Measurements from ENCODE around the gene PTK7. TPM values are rescaled to one million over a fixed set of nuclear protein-coding genes. Genes with fewer than 3 reads are reported as not detected.

The PTK7 gene
- total and polyA plus RNA-seq, 2 experiments from 2014 or later: 75.8 to 115 TPM

DNA sequence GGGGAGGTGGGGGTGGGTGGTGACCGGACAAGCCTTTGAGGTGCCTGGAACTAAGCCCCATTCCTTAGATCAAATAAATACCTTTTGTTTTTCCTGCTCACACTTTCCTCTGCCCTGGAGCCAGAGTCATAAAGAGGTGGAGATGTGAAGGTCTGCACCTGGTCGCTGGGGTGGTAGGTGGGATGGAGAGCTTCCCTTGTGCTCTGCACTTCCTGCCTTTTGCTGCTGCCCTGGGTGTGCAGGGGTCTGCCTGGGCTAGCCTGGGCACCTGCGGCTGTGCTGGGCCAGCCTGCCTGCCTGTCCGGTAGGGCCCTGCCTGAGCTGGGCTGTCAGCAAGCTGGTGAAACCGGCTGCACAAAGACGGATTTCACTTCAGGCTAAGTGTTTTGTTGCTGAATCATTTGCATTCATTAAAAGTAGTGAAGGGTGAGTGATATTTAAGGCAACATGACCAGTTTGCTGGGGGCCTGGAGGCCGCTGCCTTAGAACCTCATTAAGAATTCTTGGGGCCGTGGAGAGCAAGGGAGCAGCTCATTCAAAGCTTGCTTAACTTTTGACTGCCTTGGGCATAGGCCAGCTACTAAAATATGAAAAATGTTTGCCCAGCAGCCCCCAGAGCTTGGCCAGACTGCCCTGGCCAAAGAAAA lies 20.5 kb downstream of the PTK7 start:
- H3K27me3 ChIP-seq: no peaks in the 10 kb centered on the region
- H3K9me3 ChIP-seq (ENCODE audit: low read depth): no peaks in the 10 kb centered on the region
- peak in 1 of 2 donors; percentile 87 for DNase-seq (ENCODE audit: low read depth in 1 of 2, low spot score in 1 of 2)
- no peaks in the 10 kb centered on the region for H3K36me3 ChIP-seq
- TF ChIP-seq CTCF (IDR thresholded peaks at IDR 0.05; ENCODE audit: low read depth, low read length): no peak
- H3K27ac ChIP-seq: peak overlapping the region; percentile 83
- no peak overlapping the region for H3K4me3 ChIP-seq
- peaks cover 29% of the 10 kb centered on the region for H3K4me1 ChIP-seq (ENCODE audit: low read depth)

DNA sequence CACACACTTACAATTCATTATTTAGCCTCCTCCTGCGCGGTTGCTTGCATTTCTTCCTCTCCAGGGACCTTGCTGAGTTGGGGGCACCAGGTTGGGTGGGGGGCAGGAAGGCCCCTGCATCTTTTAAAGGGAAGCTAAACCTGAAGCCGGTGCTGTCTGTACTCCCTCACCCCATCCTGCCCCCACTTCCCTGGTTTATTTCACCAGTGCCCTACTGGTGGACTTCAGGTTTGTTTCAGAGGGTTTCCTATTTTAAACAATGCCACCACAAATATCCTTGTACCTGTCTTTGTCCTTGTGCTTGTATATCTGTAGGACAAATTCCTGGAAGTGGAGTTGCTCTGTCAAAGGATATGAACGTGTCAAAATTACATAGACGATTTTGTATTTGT lies 21.0 kb downstream of the PTK7 start:
- H3K9me3 ChIP-seq (ENCODE audit: low read depth): no peaks in the 10 kb centered on the region
- no peaks in the 10 kb centered on the region for H3K36me3 ChIP-seq
- H3K4me1 ChIP-seq (ENCODE audit: low read depth): peaks cover 29% of the 10 kb centered on the region
- H3K27ac ChIP-seq: peak overlapping the region; percentile 83
- H3K27me3 ChIP-seq: no peaks in the 10 kb centered on the region
- no peak overlapping the region for H3K4me3 ChIP-seq
- DNase-seq (ENCODE audit: low read depth in 1 of 2, low spot score in 1 of 2): no peak
- TF ChIP-seq CTCF (IDR thresholded peaks at IDR 0.05; ENCODE audit: low read depth, low read length): no peak

DNA sequence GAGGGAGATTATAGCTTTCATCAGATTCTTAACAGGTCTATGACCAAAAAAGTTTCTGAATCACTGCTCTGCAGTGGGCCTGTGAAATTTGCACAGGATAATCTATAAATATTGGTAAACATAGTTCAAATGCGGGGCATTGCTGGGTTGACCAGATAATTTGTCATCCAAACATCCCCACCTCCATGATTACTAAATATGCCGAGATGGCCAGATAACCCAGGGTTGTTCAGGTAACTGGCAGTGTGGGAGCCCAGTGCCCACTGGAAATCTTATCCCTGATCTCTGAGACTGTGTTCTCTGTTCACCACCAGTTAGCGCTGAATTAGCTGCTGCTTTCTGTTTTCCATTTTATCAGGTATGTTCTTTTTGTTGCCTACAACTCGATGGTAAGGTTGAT lies 21.4 kb downstream of the PTK7 start:
- Histone ChIP-seq H3K9me3 (ENCODE audit: low read depth) (no peaks in the 10 kb centered on the region), H3K4me1 (ENCODE audit: low read depth) (peaks cover 29% of the 10 kb centered on the region), H3K27me3 (no peaks in the 10 kb centered on the region), H3K36me3 (no peaks in the 10 kb centered on the region), H3K27ac (peak overlapping the region; percentile 83), H3K4me3 (no peak overlapping the region)
- DNase-seq (ENCODE audit: low read depth in 1 of 2, low spot score in 1 of 2): no peak
- no peak for TF ChIP-seq CTCF (IDR thresholded peaks at IDR 0.05; ENCODE audit: low read depth, low read length)

DNA sequence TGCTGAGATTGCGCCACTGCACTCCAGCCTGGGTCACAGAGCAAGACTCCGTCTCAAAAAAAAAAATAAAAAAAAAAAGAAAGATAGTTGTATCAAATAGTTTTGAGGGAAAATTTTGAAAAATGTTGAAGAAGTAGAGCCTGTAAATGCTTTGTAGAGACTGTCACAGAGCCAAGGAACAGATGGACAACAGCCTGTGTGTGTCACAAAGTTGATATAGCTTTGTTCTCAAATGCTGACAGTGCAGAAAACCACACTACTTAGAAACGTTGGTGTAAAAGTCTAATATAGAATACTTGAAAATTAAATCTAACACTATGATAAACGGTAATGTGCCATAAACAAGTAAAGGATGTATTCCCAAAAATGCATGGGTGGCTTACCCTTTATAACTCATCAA lies 25.4 kb downstream of the PTK7 start:
- Histone ChIP-seq H3K9me3 (ENCODE audit: low read depth) (no peaks in the 10 kb centered on the region), H3K4me3 (no peak overlapping the region), H3K4me1 (ENCODE audit: low read depth) (peaks cover 18% of the 10 kb centered on the region), H3K27ac (no peak overlapping the region), H3K36me3 (no peaks in the 10 kb centered on the region), H3K27me3 (no peaks in the 10 kb centered on the region)
- no peak for DNase-seq (ENCODE audit: low read depth in 1 of 2, low spot score in 1 of 2)
- TF ChIP-seq CTCF (IDR thresholded peaks at IDR 0.05; ENCODE audit: low read depth, low read length): no peak

DNA sequence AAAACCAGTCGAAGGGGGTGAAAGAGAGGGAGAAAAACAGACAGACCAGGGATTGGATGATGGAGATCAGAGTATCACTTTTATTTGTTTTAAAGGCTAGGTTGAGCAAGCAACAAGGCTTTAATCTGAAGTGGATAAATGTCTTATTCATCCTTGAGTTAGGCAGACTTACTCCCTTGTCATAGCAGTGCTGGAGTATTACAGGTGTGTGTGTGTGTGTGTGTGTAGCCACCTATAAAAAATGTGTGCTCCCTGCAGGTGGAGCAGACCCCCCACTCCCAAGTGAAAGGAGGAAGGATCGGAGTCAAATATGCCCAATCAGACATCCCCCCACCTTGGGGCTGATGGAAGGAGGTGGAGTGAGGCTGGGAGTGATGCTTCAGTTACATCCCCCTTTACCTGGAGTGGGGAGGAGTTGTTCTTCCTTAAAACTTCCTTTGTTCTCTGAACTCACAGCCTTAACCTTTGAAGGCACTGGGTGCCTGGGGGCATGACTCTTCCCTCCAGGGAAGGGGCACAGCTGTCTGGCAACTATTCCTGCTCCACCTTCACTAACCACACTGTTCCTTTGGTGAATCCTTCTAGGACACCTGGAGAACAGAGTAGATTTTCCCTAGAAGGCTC lies 27.3 kb downstream of the PTK7 start:
- Histone ChIP-seq H3K27ac (no peak overlapping the region), H3K9me3 (ENCODE audit: low read depth) (no peaks in the 10 kb centered on the region), H3K36me3 (no peaks in the 10 kb centered on the region), H3K27me3 (no peaks in the 10 kb centered on the region), H3K4me3 (no peak overlapping the region), H3K4me1 (ENCODE audit: low read depth) (peaks cover under 1% of the 10 kb centered on the region)
- TF ChIP-seq CTCF (IDR thresholded peaks at IDR 0.05; ENCODE audit: low read depth, low read length): no peak
- no peak for DNase-seq (ENCODE audit: low read depth in 1 of 2, low spot score in 1 of 2)
